Stomach (tissue), 9 donors: Measurements from ENCODE around the gene KLHL22. TPM values are rescaled to one million over a fixed set of nuclear protein-coding genes. Genes with fewer than 3 reads are reported as not detected.
A peak's percentile ranks its signal among the peaks of the same experiment; 100 is the strongest.
"Not testable (repeated sequence)": the region's sequence is repeated elsewhere in the genome, so short reads cannot be mapped to it uniquely, and the experiment has no call there.

Experiments
- DNase-seq, 2 donors: peaks; one replicate each; pipeline versions ENCODE4 v3.0.0 to v3.0.0-alpha.2; 2013 to 2019
- H3K27ac ChIP-seq, 5 donors: fragments of 200-600 bp in 4 of 5; sonication (generic) in 4 of 5; one replicate each; pipeline ENCODE4 v1.5.1; 2013 to 2019; ENCODE audit warnings: mild to moderate bottlenecking in 1 of 5, moderate library complexity in 1 of 5
- H3K27me3 ChIP-seq, 3 donors: fragments of 200-600 bp; sonication (generic); one replicate each; pipeline ENCODE4 v1.5.1; 2017 to 2019; ENCODE audit warnings: mixed run types in 1 of 3
- H3K36me3 ChIP-seq, 4 donors: fragments of 200-600 bp; sonication (generic); 1 replicate in 3 of 4; 2 replicates in 1 of 4; pipeline ENCODE4 v1.5.1; 2016 to 2019
- H3K4me1 ChIP-seq, 4 donors: fragments of 200-600 bp; sonication (generic); one replicate each; pipeline ENCODE4 v1.5.1; 2016 to 2019
- H3K4me3 ChIP-seq, 4 donors: fragments of 200-600 bp; sonication (generic) in 3 of 4; one replicate each; pipeline ENCODE4 v1.5.1; 2016 to 2019; ENCODE audit warnings: mild to moderate bottlenecking in 1 of 4
- H3K9me3 ChIP-seq, 4 donors: fragments of 200-600 bp; sonication (generic); one replicate each; pipeline ENCODE4 v1.5.1; 2016 to 2019
- EP300 ChIP-seq: sonication (generic); formaldehyde crosslinking; IDR thresholded peaks from one replicate; pipeline ENCODE4 v1.6.1; 2017; ENCODE audit warnings: antibody characterized with exemption
- POLR2A ChIP-seq, 4 donors: fragments of 450-650 bp; IDR thresholded peaks; one replicate each; pipeline ENCODE4 v1.6.1; 2016; ENCODE audit warnings: antibody characterized with exemption in 4 of 4, control low read depth in 2 of 4, mild to moderate bottlenecking in 1 of 4, moderate library complexity in 1 of 4
- POLR2AphosphoS5 ChIP-seq, 3 donors: sonication (generic); formaldehyde crosslinking; IDR thresholded peaks; one replicate each; pipeline ENCODE4 v1.6.1; 2016; ENCODE audit warnings: antibody characterized with exemption in 3 of 3
- WGBS, 5 donors: extraction: QIAGEN DNeasy Blood & Tissue Kit in 3 of 5; methylation state at CpG; one replicate each; pipeline versions ENCODE4 v1.1.5 to v1.1.7; 2013 to 2018; 5-methylcytosine and 5-hydroxymethylcytosine counted together
- intact Hi-C: fragments of 100-400 bp; cut with DNase I; formaldehyde crosslinking; loops from one replicate; pipeline ENCODE4 v1.15.1; 2023; ENCODE audit warnings: low total_unique reads
- polyA plus RNA-seq, 3 donors: library from polyadenylated mRNA; stranded (reverse); fragments of 200-250 nt; gene quantifications; one replicate each; pipeline ENCODE4 v1.2.3, GENCODE V29; 2013
- total RNA-seq, 5 donors: library from RNA; depleted of rRNA; stranded (reverse); fragments of >200 nt; gene quantifications; one replicate each; pipeline versions ENCODE4 v1.1.0 to v1.2.3, GENCODE V29; 2014 to 2016
- TF ChIP-seq, protein P1 (sequence below), 7 experiments: fragments of 450-650 bp in 4 of 7; fragments of 200-600 bp in 3 of 7; sonication (generic) in 3 of 7; IDR thresholded peaks; one replicate each; pipeline ENCODE4 v1.5.1; 2016 to 2019; ENCODE audit warnings: antibody characterized with exemption in 7 of 7, control low read depth in 2 of 7, mild to moderate bottlenecking in 1 of 7
- donor health status: healthy with polysubstance abuse.
- donor health status: Bipolar disorder and iron deficiency.
- donor health status: healthy.

Gene KLHL22
- total and polyA plus RNA-seq, 8 donors: 7.0 to 26.5 (median 12.7) TPM

DNA sequence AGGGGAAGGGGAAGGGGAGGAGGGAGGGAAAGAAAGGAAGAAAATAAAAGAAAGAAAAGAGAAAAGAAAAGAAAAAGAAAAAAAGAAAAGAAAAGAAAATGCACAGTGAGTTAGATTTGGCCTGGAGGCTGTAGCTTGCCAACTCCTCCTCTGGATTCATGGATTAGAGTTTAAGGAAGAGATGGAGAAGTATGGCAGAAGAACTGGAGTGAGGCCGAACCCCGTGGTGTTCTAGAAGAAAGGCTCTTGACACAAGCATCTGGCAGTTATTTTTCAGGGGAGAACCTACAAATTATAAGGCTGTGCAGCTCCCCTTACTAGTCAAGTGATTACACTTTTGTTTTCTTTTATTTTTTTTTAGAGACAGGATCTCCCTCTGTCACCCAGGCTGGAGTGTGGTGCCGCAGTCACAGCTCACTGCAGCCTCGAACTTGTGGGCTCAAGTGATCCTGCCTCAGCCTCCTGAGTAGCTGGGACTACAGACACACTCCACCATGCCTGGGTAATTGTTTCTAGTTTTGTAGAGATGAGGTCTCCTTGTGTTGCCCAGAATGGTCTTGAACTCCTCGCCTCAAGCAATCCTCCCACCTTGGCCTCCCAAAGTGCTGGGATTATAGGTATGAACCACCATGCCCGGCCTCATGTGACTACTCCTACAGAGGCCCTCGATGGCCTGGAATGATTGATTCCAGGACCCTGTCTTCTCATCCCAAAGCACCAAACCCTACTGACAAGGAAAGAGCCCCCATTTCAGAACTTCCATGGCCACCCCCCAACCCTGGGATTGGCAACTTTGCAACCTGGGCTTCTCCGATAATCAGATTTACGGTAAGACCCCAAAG, 82.2 kb downstream of the KLHL22 start:
- TF ChIP-seq, protein P1, sequence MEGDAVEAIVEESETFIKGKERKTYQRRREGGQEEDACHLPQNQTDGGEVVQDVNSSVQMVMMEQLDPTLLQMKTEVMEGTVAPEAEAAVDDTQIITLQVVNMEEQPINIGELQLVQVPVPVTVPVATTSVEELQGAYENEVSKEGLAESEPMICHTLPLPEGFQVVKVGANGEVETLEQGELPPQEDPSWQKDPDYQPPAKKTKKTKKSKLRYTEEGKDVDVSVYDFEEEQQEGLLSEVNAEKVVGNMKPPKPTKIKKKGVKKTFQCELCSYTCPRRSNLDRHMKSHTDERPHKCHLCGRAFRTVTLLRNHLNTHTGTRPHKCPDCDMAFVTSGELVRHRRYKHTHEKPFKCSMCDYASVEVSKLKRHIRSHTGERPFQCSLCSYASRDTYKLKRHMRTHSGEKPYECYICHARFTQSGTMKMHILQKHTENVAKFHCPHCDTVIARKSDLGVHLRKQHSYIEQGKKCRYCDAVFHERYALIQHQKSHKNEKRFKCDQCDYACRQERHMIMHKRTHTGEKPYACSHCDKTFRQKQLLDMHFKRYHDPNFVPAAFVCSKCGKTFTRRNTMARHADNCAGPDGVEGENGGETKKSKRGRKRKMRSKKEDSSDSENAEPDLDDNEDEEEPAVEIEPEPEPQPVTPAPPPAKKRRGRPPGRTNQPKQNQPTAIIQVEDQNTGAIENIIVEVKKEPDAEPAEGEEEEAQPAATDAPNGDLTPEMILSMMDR (IDR thresholded peaks at IDR 0.05): no peak
- no peak for TF ChIP-seq POLR2A (IDR thresholded peaks at IDR 0.05)
- no peak for TF ChIP-seq EP300
- no peak for TF ChIP-seq POLR2AphosphoS5 (IDR thresholded peaks at IDR 0.05)
- H3K9me3 ChIP-seq: no peaks in the 10 kb centered on the region
- H3K4me1 ChIP-seq: peaks cover 0 to 8% (median 6%) of the 10 kb centered on the region in 4 donors
- H3K27me3 ChIP-seq: no peaks in the 10 kb centered on the region
- WGBS, 5 donors: 85 to 95% (median 94%) methylated on average over 8 to 9 of the region's 9 CpGs
- no peak for DNase-seq
- intact Hi-C loops: no loop called here
- peaks cover 0 to 7% (median 0%) of the 10 kb centered on the region in 4 donors for H3K36me3 ChIP-seq
- no peak overlapping the region for H3K4me3 ChIP-seq
- H3K27ac ChIP-seq: no peak overlapping the region

- Histone ChIP-seq H3K27me3 (no peaks in the 10 kb centered on the region), H3K9me3 (no peaks in the 10 kb centered on the region), H3K4me1 (peaks cover 0 to 3% (median under 1%) of the 10 kb centered on the region in 4 donors), H3K27ac (no peak overlapping the region), H3K4me3 (no peak overlapping the region), H3K36me3 (peaks cover 0 to 14% (median 6%) of the 10 kb centered on the region in 4 donors)
- no peak for DNase-seq
- 52 to 63% (median 53%) methylated on average over 10 of the region's 10 CpGs for WGBS, 5 donors
- TF ChIP-seq EP300 (no peak), POLR2A (IDR thresholded peaks at IDR 0.05) (no peak), POLR2AphosphoS5 (IDR thresholded peaks at IDR 0.05) (no peak)
- TF ChIP-seq, protein P1 (IDR thresholded peaks at IDR 0.05): no peak
- intact Hi-C loops: no loop called here
These were observed 83.0 kb downstream of the KLHL22 start for GRCh38 chr22:20412474-20413216.

DNA sequence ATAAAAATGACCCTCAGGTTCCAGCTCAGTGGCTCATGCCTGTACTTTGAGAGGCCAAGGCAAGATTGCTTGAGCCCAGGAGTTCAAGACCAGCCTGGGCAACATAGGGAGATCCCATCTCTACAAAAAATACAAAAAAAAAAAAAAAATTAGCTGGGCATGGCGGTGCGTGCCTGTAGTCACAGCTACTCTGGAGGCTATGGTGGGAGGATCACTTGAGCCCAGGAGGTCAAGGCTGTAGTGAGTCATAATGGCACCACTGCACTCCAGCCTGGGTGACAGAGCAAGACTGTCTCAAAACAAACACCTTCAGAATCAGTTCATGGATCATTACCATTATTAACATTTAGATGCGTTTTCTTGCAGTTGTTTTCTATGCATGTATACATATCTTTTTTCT, 86.2 kb downstream of the KLHL22 start:
- not testable (repeated sequence) for H3K4me1 ChIP-seq, H3K9me3 ChIP-seq
- WGBS, 5 donors: 89 to 98% (median 95%) methylated on average over 3 of the region's 3 CpGs

DNA sequence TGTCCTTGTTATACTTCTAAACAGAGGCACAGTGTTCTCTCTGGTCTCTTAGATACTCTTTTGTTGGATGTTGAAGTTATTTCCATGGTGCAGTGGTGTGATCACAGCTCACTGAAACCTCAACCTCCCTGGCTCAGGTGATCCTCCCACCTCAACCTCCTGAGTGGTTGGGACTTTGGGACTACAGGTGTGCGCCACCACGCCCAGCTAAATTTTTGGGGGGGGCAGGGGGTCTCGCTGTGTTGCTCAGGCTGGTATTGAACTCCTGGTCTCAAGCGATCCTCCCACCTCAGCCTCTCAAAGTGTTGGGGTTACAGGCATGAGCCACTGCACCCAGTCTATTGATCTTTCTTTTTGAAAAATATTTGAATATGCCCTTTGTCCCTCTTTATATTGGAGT, 86.7 kb downstream of the KLHL22 start:
- DNase-seq: peak in 1 of 2 donors; percentile 9
- H3K27me3 ChIP-seq: no peaks in the 10 kb centered on the region
- intact Hi-C loops: no loop called here
- peaks cover 11 to 51% (median 43%) of the 10 kb centered on the region in 4 donors for H3K36me3 ChIP-seq
- H3K4me3 ChIP-seq: no peak overlapping the region
- no peaks in the 10 kb centered on the region for H3K9me3 ChIP-seq
- 93 to 98% (median 95%) methylated on average over 4 of the region's 4 CpGs for WGBS, 5 donors
- H3K4me1 ChIP-seq: peaks cover 0 to 3% (median 0%) of the 10 kb centered on the region in 4 donors
- TF ChIP-seq, protein P1 (IDR thresholded peaks at IDR 0.05): no peak
- TF ChIP-seq POLR2AphosphoS5 (IDR thresholded peaks at IDR 0.05): no peak
- no peak for TF ChIP-seq EP300
- TF ChIP-seq POLR2A (IDR thresholded peaks at IDR 0.05): no peak
- no peak overlapping the region for H3K27ac ChIP-seq

More for the DNA sequence above, 86.2 kb downstream of the KLHL22 start:
- H3K4me3 ChIP-seq, intact Hi-C loops, H3K27ac ChIP-seq, DNase-seq, H3K27me3 ChIP-seq: not testable (repeated sequence)
- H3K36me3 ChIP-seq: peaks cover 11 to 46% (median 38%) of the 10 kb centered on the region in 4 donors
